GM23338 (cell line): ENCODE results near the gene WNT6.
A peak's percentile ranks its signal among the peaks of the same experiment; 100 is the strongest.

Experiments
- CTCF ChIP-seq, 2 experiments: fragments of 200-600 bp in 1 of 2; sonication (generic) in 1 of 2; conservative IDR thresholded peaks; 2 replicates each; pipeline versions ENCODE4 v1.5.1 to v1.6.1; 2016 to 2017; ENCODE audit warnings: antibody characterized with exemption in 2 of 2, low read depth in 2 of 2, mild to moderate bottlenecking in 2 of 2, moderate library complexity in 1 of 2
- EZH2 ChIP-seq: fragments of 200-600 bp; sonication (generic); IDR thresholded peaks from one replicate; pipeline ENCODE4 v1.8.0; 2017; ENCODE audit warnings: antibody characterized with exemption, mild to moderate bottlenecking, low read depth; ENCODE audit not compliant: unreplicated experiment

GRCh38 chr2:218879776-218880101 lies 20.1 kb downstream of the WNT6 start:
- TF ChIP-seq CTCF (conservative IDR thresholded peaks at IDR 0.05; ENCODE audit: low read depth in 2 of 2) (no peak), EZH2 (peak; percentile 85)
